Stimulated activated CD8-positive, alpha-beta memory T cell treated with anti-CD3 and anti-CD28 coated beads, Interleukin-4, amount 100 ng/mL, for 1 hour (primary cell): ENCODE measurements around the gene STRN4.

ENCODE experiments used
- DNase-seq, 2 donors: peaks; one replicate each; pipeline ENCODE4 v3.0.0-alpha.2; 2020; ENCODE audit warnings: low read depth in 2 of 2, low spot score in 1 of 2

The STRN4 gene

GRCh38 chr19:46745521-46746280, 549 bp downstream of the STRN4 start, which contains the start of gene FKRP:
FKRP (plus strand) TSS chr19:46746057; CDS start chr19:46755451, 9,394 bp downstream.
- DNase-seq, result no peak

- DNase-seq, result no peak
These were observed 1.2 kb downstream of the STRN4 start for GRCh38 chr19:46745030-46745429.

DNA sequence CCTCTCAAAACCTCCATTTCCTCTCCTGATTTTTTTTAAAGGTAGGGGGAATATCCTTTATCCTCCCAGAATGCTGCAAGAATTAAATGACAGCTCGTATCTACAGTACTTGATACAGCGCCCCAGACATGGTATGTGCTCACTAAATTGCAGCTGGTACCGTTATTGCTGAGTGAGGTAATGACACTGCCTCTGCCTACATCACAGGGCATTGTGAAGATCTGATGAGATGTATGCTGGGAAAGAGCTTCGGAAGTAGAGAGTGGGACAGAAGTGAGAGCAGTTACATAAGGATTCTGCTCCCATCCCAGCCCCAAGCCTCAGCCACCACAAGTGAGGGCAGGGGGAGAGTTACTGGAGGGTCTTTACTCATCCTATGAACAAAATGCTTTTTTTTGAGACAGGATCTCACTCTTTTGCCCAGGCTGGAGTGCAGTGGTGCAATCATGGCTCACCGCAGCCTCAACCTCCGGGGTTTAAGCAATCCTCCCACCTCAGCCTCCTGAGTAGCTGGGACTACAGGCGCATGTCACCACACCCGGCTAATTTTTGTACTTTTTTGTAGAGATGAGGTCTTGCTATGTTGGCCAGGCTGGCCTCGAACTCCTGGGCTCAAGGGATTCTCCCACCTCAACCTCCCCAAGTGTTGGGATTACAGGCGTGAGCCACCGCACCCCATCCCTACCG, 2.1 kb downstream of the STRN4 start:
- DNase-seq, result no peak

DNA sequence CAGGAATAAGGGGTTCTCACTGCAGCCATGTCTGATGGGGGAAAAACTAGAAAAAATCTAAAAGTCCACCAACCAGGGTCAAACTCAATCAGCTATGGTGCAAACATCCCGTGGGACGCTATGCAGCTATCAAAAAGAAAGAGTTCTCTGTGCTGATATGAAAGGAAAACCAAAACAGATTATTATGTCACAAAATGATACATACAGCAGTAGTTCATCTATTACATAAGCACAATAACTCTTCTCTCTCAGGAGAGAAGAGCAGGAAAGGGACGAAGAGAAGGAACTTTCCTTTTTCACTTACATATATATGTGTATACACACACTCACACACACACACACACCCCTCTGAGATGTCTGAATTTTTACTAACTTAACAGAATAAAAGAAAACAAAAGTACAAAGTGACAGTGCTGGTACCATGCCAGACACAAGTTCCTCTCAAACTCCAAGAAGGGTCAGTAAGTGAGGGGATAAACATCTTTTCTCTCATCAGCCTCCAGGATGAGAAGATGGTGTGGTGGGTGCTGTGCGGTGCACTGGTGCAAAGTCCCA, 3.2 kb downstream of the STRN4 start:
- DNase-seq, result no peak

- DNase-seq, result no peak
These were observed 4.8 kb downstream of the STRN4 start for GRCh38 chr19:46741447-46741846.

DNA sequence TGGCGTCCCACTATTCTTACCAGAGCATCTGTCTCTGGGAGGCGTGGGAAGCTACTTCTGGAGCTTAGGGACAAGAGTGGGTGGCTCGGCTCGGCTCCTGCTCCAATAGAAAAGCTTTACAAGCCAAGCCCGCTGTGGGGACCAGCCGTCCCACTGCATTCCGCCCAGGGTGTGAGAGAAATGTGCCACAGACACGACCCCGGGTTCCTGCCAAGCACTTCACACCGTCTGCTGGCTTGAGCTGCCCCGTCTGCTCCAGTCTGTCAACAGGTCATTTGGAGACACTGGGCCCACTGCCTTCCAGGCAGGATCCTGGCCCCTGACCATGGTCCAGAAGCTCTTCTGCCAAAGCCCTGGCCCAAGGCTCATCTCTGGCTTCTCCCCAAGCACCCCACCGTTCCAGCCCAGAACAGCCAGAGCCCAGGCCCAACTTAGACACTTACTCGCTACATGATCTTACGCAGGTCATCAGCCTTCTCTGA, 6.9 kb downstream of the STRN4 start:
- DNase-seq, result no peak

DNA sequence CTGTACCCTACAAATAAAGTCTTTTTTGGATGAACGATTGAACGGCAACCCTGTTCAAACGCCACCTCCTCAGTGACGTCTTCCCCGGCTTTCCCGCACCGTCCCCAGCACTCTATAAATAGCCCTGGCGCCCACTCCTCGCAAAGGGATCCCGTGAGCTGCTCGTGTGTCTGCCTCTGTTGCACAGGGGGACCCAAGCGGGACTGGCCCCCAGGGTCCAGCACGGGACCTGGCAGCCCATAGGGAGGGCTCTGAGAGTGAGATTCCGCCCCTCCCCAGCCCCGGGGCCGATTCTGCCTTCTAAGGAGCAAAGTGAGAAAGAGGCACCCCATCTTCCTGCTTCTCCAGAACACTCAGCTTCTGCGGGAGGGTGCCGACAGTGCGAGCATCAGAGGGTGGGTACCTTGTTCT, 8.5 kb downstream of the STRN4 start:
- DNase-seq, result no peak

DNA sequence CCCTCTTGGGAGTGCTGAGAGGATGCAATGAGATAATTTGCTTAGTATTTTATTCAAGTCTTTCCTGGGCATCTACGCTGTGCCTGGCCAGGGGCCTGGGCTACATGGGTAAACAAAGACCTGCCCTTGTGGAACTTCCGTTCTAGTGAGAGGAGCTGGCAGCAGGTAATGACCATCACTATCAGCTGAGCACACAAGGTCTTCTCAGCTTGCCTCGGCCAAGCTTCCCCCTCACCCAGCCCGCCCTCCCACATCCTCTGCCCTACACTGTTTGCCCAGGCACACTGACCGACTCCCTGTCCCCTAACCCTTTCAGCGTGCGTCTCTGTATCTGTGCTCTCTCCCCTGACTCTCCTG, 9.0 kb downstream of the STRN4 start:
- DNase-seq, result no peak

DNA sequence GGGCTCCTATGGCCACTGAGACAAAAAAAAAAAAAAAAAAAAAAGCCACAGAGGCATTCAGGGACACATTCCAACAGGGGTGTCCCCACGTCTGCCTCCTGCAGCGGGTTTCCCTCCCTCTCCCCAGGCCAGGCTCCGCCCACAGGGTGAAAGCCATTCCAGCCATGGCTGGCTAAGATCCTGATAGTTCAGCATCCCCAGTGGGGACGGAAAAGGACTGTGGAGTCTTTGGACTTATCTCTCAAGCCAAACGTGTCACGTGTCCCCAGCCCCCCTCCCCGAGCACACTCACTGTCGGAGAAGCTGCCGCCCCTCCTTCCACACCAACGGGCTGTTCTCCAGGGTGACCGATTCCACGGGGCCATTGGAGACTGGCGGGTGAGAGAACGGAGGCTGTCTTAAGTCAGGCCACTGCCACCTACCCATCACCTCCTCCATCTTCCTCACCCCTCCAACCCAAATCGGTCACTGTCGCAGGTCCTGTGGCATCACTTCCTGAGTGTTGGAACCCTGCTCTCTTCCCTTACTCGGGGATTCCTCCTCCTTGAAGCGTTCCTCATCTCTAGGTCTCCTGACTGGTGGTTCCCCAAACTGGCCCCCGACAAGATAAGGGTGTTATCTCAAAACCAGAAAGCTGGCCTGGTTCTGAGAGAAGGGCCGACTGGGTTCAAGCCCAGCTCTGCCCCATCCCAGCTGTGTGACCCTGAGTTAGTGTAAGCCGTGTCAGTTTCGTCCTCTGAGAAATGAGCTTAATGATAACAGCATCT, 9.5 kb downstream of the STRN4 start:
- no peak for DNase-seq

- no peak for DNase-seq
These were observed 12.5 kb downstream of the STRN4 start for GRCh38 chr19:46733690-46734292.

DNA sequence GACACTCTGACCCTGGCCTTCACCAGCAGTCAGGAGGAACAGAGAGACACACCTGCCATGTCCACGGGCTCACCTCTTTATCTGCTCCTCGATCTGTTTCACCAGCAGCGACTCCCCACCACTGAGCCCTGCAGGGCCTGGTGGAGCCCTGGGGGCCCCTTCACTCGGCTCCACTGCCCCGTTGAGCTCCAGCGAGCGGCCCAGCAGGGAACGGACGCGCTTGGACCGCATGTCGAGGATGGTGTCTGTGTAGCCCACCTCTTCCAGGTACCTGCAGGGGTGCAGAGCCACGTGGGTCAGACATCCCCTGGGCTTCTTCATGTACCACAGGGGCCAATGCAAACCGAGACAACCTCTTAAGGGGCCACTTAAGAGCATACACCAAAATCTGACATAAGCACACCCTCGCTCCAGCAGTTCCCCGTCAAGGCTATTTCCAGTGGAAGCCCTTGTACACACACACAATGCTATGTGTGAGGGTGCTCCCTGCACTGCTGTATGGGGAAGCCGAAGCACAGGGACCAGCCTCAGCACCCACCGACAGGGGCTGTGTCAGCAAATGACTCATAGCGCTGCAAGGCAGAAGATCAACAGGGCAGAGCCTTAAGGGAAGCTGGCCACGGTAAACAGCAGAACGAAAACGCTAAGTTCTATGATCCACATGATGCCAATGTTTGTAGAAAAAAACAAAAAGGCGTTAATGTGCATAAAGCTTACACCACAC, 13.1 kb downstream of the STRN4 start:
- no peak for DNase-seq

GRCh38 chr19:46732172-46732938, 13.9 kb downstream of the STRN4 start:
- DNase-seq, result no peak

DNA sequence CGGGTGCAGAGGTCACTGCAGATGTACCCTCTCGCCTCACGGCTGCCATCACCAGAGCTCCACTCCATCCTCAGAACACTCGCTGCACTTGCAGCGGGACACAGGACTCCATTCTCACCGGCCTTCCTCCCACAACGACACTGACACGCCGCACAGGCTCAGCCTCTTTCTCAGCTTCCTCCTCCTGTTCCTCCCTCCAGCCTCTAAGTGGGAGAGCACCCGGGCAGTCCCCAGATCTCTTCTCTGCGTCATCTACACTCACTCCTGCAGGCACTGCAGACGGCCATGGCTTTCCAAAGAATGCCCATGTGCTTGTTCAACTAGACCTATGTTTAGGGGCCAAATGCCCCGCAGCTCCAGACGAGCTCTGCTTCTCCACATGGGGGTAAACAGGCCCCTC, 14.7 kb downstream of the STRN4 start:
- DNase-seq, result no peak

DNA sequence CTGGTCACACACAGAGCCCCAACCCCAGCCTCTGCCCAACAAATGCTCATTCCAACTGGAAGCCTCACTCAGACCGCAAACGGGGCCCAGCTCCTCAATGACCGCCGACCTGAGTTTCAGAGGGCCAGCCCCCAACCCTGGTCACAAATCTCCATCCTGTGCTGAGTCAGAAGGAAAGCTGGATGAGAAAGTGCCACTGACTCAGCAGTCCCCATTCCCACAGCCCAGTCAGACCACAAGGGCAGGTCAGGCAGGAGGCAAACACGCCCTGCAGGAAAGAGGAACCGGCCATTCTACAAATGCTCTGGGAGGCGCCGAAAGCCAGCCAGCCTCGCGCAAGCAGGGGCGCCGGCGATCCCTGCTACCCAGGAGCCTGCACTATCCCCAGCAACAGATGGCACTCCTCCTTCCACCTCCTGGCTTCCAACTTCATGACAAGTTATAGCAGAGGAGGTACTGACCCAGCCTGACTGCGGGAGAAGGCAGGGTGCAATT, 15.2 kb downstream of the STRN4 start:
- DNase-seq, result no peak

DNA sequence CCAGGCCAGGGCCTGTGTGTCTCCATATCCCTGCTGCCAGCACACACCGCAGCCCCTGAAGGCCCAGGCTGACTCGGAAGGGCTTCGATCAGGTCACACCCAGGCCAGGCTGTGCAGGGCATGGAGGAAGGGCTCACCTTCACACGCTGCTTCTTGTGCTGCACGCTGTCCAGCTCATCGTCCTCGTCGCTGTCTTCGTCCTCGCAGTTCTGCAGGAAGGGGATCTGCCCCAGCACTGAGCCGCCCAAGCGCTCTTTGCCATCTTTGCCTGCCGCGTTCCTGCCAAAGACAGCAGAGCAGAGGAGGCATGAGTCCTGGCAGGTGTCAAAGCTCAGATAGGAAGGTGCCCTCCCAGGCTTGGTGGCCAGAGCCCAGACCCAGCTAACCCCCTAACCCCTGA, 15.7 kb downstream of the STRN4 start:
- no peak for DNase-seq

GRCh38 chr19:46730187-46730586, 16.1 kb downstream of the STRN4 start:
- DNase-seq, result no peak

DNA sequence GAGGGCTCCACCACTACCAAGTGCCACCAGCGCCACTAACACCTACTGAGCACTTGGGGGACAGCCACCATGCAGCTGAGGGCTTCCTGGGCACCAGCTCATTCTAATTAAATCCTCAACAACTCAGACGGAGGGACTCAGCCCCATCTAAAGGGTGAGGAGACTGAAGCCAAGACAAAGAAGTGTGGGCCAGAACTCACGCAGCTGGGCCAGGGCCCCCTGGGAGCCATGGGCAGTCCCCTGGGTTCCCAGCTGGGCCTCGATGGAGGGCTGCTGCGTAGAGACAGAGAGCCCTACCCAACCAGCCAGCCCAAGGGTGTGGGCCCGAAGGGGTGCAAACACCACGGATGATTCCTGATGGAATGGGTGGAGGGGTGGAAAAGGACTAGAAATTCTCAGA, 16.6 kb downstream of the STRN4 start:
- DNase-seq, result no peak

GRCh38 chr19:46728693-46729339, 17.4 kb downstream of the STRN4 start:
- peak; percentile 60 to 76 for DNase-seq

GRCh38 chr19:46728208-46728607, 18.0 kb downstream of the STRN4 start:
- no peak for DNase-seq
